GM23248 (cell line): ENCODE data around the gene ADAM8. TPM values are rescaled to one million over a fixed set of nuclear protein-coding genes. Genes with fewer than 3 reads are reported as not detected.

Source experiments
- DNase-seq: peaks from one replicate; pipeline ENCODE4 v3.0.0-alpha.2; 2015
- H2AFZ ChIP-seq: fragments of 200-600 bp; sonication (generic); 2 replicates; pipeline ENCODE4 v1.6.1; 2016; ENCODE audit warnings: antibody characterized with exemption
- H3F3A ChIP-seq: fragments of 200-600 bp; sonication (generic); 2 replicates; pipeline ENCODE4 v1.6.1; 2016; ENCODE audit warnings: mild to moderate bottlenecking, antibody characterized with exemption, mixed run types; ENCODE audit not compliant: insufficient read depth
- H3K27ac ChIP-seq: fragments of 200-600 bp; sonication (generic); 2 replicates; pipeline ENCODE4 v1.5.1; 2016; ENCODE audit warnings: mild to moderate bottlenecking
- H3K27me3 ChIP-seq: fragments of 200-600 bp; sonication (generic); replicated peaks from 2 replicates; pipeline ENCODE4 v1.6.1; 2016; ENCODE audit warnings: mild to moderate bottlenecking; ENCODE audit not compliant: insufficient read depth
- H3K36me3 ChIP-seq: fragments of 200-600 bp; sonication (generic); 2 replicates; pipeline ENCODE4 v1.6.1; 2016; ENCODE audit warnings: low read depth, mild to moderate bottlenecking
- H3K4me1 ChIP-seq: fragments of 200-600 bp; sonication (generic); 2 replicates; pipeline ENCODE4 v1.6.1; 2016; ENCODE audit warnings: mild to moderate bottlenecking; ENCODE audit not compliant: insufficient read depth
- H3K4me2 ChIP-seq: fragments of 200-600 bp; sonication (generic); one replicate; pipeline ENCODE4 v1.6.1; 2016; ENCODE audit warnings: mild to moderate bottlenecking; ENCODE audit not compliant: unreplicated experiment
- H3K4me3 ChIP-seq: fragments of 200-600 bp; sonication (generic); 2 replicates; pipeline ENCODE4 v1.5.1; 2016; ENCODE audit warnings: mild to moderate bottlenecking
- H3K79me2 ChIP-seq: fragments of 200-600 bp; sonication (generic); 2 replicates; pipeline ENCODE4 v1.6.1; 2016; ENCODE audit warnings: mild to moderate bottlenecking; ENCODE audit not compliant: insufficient read depth
- H3K9ac ChIP-seq: fragments of 200-600 bp; sonication (generic); 2 replicates; pipeline ENCODE4 v1.6.1; 2016; ENCODE audit warnings: mild to moderate bottlenecking
- H3K9me2 ChIP-seq: fragments of 200-600 bp; sonication (generic); 2 replicates; pipeline ENCODE4 v1.6.1; 2016; ENCODE audit warnings: mixed run types, mild to moderate bottlenecking, moderate library complexity; ENCODE audit not compliant: insufficient read depth
- H3K9me3 ChIP-seq: fragments of 200-600 bp; sonication (generic); one replicate; pipeline ENCODE4 v1.6.1; 2017; ENCODE audit warnings: low read depth
- H4K20me1 ChIP-seq: fragments of 200-600 bp; sonication (generic); 2 replicates; pipeline ENCODE4 v1.6.0; 2016; ENCODE audit not compliant: insufficient read depth
- EZH2 ChIP-seq: fragments of 200-600 bp; sonication (generic); IDR thresholded peaks from 2 replicates; pipeline ENCODE4 v1.6.1; 2018; ENCODE audit warnings: antibody characterized with exemption, mild to moderate bottlenecking; ENCODE audit not compliant: insufficient read depth, poor library complexity, severe bottlenecking
- EZH2phosphoT487 ChIP-seq: fragments of 200-600 bp; sonication (generic); IDR thresholded peaks from 2 replicates; pipeline ENCODE4 v1.6.1; 2018; ENCODE audit warnings: antibody characterized with exemption, moderate library complexity, mild to moderate bottlenecking, low read depth; ENCODE audit not compliant: insufficient read depth
- WGBS, 2 experiments: methylation state at CpG; one replicate each; pipeline ENCODE4 v1.1.6; 2015 to 2017; ENCODE audit warnings: low lambda C conversion rate in 2 of 2, low coverage in 1 of 2; ENCODE audit errors: missing lambda C conversion rate in 2 of 2; 5-methylcytosine and 5-hydroxymethylcytosine counted together
- in situ Hi-C: fragments of 300-500 bp; cut with MboI; formaldehyde crosslinking; loops from 2 replicates; pipeline ENCODE4 v1.15.0; 2020
- polyA plus RNA-seq: library from polyadenylated mRNA; unstranded; fragments of >200 nt; fragmentation: Nextera tagmentation; extraction: Ambion mirVana; gene quantifications from 2 replicates; pipeline ENCODE4 v1.2.1, GENCODE V29; 2016
- total RNA-seq: library from RNA; depleted of rRNA; stranded (reverse); fragments of >200 nt; shearing (Covaris generic); gene quantifications from 2 replicates; pipeline ENCODE4 v1.2.3, GENCODE V29; 2014

Gene ADAM8
- total and polyA plus RNA-seq, 2 experiments from 2014 or later, result 0.76 TPM; not detected in 1

- Histone ChIP-seq H2AFZ (no peak overlapping the region), H3K4me2 (no peak overlapping the region), H4K20me1 (no peaks in the 10 kb centered on the region), H3F3A (no peaks in the 10 kb centered on the region), H3K36me3 (no peaks in the 10 kb centered on the region), H3K9me3 (no peaks in the 10 kb centered on the region), H3K79me2 (no peaks in the 10 kb centered on the region), H3K9me2 (no peaks in the 10 kb centered on the region), H3K27me3 (peaks cover 54% of the 10 kb centered on the region), H3K4me3 (no peak overlapping the region), H3K4me1 (no peaks in the 10 kb centered on the region), H3K27ac (no peak overlapping the region), H3K9ac (no peak overlapping the region)
- in situ Hi-C loops, result no loop called here
- WGBS, 2 experiments, result 56% methylated on average over 24 to 25 of the region's 25 CpGs
- no peak for TF ChIP-seq EZH2
- no peak for TF ChIP-seq EZH2phosphoT487
- DNase-seq, result no peak
These were observed 35.0 kb downstream of the ADAM8 start for GRCh38 chr10:133241501-133242205.

- H3K9me3 ChIP-seq, result no peaks in the 10 kb centered on the region
- no peak overlapping the region for H2AFZ ChIP-seq
- H3K79me2 ChIP-seq, result no peaks in the 10 kb centered on the region
- H4K20me1 ChIP-seq, result no peaks in the 10 kb centered on the region
- H3K4me1 ChIP-seq, result no peaks in the 10 kb centered on the region
- H3K36me3 ChIP-seq, result no peaks in the 10 kb centered on the region
- no peak overlapping the region for H3K4me3 ChIP-seq
- H3K9me2 ChIP-seq, result no peaks in the 10 kb centered on the region
- DNase-seq, result no peak
- no peak overlapping the region for H3K27ac ChIP-seq
- in situ Hi-C loops, result no loop called here
- WGBS, 2 experiments, result 61 to 67% methylated on average over 14 to 15 of the region's 15 CpGs
- no peaks in the 10 kb centered on the region for H3F3A ChIP-seq
- H3K4me2 ChIP-seq, result no peak overlapping the region
- no peak overlapping the region for H3K9ac ChIP-seq
- TF ChIP-seq EZH2, result no peak
- TF ChIP-seq EZH2phosphoT487, result no peak
- peaks cover 64% of the 10 kb centered on the region for H3K27me3 ChIP-seq
These were observed 36.7 kb downstream of the ADAM8 start for GRCh38 chr10:133239990-133240389.

- no peak for DNase-seq
- Histone ChIP-seq H3K27me3 (peaks cover 70% of the 10 kb centered on the region), H4K20me1 (no peaks in the 10 kb centered on the region), H3K4me1 (no peaks in the 10 kb centered on the region), H2AFZ (no peak overlapping the region), H3K79me2 (no peaks in the 10 kb centered on the region), H3K27ac (no peak overlapping the region), H3K9ac (no peak overlapping the region), H3K9me2 (no peaks in the 10 kb centered on the region), H3K9me3 (no peaks in the 10 kb centered on the region), H3K4me2 (no peak overlapping the region), H3K4me3 (no peak overlapping the region), H3F3A (no peaks in the 10 kb centered on the region), H3K36me3 (no peaks in the 10 kb centered on the region)
- TF ChIP-seq EZH2phosphoT487 (no peak), EZH2 (no peak)
- in situ Hi-C loops, result no loop called here
- WGBS, 2 experiments, result 1 to 7% methylated on average over 14 of the region's 15 CpGs
These were observed 38.2 kb downstream of the ADAM8 start for GRCh38 chr10:133238466-133238804.

- Histone ChIP-seq H4K20me1 (no peaks in the 10 kb centered on the region), H2AFZ (no peak within 1 kb of the TSS), H3K4me3 (no peak within 1 kb of the TSS), H3K27ac (no peak within 1 kb of the TSS), H3K9me3 (no peaks in the 10 kb centered on the region), H3K27me3 (peaks cover 70% of the 10 kb centered on the region), H3K4me1 (no peaks in the 10 kb centered on the region), H3K79me2 (no peaks in the 10 kb centered on the region), H3K36me3 (no peaks in the 10 kb centered on the region), H3K9ac (no peak within 1 kb of the TSS), H3K9me2 (no peaks in the 10 kb centered on the region), H3K4me2 (no peak within 1 kb of the TSS), H3F3A (no peaks in the 10 kb centered on the region)
- DNase-seq, result no peak
- in situ Hi-C loops, result no loop called here
- WGBS, 2 experiments, result 2 to 3% methylated on average over 42 to 55 of the region's 60 CpGs
- TF ChIP-seq EZH2 (no peak), EZH2phosphoT487 (no peak)
These were observed 38.8 kb downstream of the ADAM8 start, which contains the start of gene VENTX for GRCh38 chr10:133237588-133238465. Gene VENTX, plus strand, starts transcription at chr10:133237855. Its CDS starts 60 bp downstream, at chr10:133237915.
